Central memory CD4-positive, alpha-beta T cell (primary cell): ENCODE measurements around the gene MIS18BP1.
"Not testable (repeated sequence)": the region's sequence is repeated elsewhere in the genome, so short reads cannot be mapped to it uniquely, and the experiment has no call there.

Source experiments
- DNase-seq: peaks from one replicate; pipeline ENCODE4 v3.0.0; 2022

The MIS18BP1 gene

DNA sequence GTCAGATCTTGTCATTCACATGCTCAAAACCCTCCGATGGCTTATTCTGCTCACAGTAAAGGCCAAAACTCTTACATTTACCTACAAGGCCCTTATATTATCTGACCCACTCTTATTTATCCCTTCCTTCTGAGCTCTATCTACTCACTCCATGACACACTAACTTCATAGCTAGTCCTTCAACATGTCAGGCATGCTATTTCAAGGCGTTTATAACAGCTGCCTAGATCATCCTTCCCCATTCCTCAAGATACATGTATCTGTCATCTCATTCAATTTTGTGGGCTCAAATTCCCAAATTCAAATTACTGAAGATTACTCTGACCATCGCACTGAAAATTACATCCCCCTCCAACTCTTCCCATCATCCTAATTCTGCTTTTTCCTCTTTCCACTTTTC, 6.9 kb downstream of the MIS18BP1 start:
- no peak for DNase-seq

DNA sequence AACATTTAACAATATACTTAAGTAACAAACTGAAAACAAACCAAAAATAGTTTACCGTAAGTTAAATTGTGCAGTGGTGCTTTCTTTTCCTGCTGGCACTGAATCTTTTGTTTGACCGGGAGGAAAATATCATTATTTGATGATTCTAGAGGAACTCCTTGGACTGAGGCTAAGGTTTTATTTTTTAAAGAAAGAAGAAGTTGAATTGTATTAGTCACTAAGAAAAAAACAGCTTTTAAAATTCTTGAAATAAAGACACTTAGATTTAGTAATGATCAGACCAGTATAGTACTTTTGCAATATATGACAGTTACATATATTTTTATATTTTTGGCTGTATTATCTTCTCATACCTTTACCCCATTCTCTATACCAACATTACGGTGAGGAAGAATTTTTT, 10.3 kb downstream of the MIS18BP1 start:
- DNase-seq, result no peak

DNA sequence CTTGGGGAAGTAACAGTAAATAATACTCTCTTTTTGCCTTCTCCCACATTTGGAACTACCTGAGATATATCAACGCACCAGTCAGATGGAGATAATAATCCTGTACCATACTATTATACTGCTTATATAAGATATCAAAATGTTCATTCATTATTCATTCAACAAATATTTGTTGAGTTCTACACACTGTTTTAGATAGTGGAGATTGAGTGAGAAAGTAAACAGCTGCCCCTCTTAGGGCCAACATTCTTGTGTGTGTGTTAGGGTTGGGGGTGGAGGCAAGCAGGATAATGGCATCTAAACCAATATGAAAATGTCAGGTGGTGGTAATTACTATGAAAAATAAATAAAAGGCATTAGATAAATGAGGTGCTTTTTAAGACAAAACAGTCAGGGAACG, 14.0 kb downstream of the MIS18BP1 start:
- DNase-seq, result no peak

DNA sequence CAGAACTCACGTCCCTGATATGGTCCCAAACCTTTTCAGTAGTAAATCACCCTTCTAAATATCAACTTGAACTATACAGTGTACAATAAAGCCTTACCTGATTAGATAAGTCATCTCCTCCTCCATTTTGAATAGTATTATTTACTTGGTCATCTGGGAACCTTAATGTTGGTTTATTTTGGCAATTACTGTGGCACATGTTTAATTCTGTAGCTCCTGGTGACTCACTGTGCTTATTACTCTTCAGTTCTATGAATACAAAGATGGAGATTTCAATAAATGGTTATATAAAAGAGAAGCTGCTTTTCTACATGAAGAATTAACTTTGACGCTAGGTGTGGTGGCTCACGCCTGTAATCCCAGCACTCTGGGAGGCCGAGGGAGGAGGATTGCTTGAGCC, 25.4 kb downstream of the MIS18BP1 start:
- DNase-seq, result no peak

DNA sequence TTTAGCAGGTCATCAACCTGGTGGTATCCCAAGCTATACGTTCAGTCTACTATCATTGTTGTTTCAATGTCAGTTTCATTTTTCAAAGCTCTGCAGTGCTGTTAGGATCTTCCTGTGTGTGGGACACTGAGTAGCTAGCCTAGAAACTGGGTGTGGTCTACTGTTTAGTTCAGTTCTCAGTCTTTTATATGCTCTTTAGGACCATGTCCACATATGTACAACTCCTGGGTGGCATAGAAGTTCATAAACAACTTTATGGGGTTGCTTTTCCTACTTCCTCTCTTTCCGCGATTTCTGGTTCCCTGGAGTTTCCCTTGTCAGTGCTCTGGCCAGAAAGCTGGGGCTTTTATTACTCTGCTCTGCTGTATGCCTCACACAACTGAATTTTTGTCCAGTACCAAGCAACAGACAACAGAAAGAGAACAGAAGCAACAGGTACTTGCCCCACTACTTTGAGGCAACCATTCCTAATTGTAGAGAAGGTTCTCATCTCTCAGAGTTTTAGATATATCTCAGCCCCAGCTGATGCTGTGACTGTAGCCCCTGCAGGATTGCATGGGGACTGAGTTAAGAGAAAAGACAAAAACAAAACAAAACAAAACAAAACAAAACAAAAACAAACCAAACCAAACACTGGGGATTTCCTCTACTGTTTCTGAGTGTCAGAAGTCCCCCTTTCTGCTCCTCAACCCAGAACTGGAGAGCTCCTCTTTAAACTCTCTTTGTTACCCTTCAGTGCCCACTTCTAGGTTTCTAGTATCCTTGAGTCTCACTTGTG, 30.3 kb downstream of the MIS18BP1 start:
- DNase-seq, result no peak

DNA sequence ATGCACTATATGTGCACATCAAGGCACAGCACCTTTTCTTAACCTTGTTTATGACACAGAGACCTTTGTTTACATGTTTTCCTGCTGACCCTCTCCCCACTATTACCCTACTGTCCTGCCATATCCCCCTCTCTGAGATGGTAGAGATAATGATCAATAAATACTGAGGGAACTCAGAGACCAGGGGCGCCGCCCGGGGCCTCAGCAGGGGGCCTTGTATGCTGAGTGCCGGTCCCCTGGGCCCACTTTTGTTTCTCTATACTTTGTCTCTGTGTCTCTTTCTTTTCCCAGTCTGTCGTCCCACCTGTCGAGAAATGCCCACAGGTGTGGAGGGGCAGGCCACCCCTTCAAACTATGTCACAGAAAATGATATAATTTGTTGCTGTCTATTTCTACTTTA, 38.7 kb downstream of the MIS18BP1 start:
- DNase-seq, result not testable (repeated sequence)

DNA sequence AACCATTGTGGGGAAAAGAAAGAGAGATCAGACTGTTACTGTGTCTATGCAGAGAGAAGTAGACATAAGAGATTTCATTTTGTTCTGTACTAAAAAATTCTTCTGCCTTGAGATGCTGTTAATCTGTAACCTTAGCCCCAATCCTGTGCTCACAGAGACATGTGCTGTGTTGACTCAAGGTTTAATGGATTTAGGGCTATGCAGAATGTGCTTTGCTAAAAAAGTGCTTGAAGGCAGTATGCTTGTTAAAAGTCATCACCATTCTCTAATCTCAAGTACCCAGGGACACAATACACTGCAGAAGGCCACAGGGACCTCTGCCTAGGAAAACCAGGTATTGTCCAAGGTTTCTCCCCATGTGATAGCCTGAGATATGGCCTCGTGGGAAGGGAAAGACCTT, 39.3 kb downstream of the MIS18BP1 start:
- not testable (repeated sequence) for DNase-seq

DNA sequence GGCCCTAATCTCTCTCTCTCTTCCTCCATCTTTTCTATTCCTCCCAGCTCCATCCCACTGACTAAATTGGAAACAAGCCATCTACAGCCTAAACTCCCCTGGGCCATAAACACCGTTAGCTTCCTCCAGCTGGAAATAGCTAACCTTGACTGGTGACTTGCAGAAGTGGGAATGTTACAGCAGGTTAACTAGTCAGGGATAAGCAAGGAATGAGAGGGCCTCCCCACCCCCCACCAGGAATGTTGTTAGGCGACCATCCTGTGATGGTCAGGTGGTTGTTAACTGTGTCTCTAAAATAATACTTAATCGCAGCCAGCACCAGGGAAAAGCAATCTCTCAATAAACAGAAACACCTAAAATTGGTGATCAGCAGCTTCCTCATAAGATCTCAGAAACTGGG, 40.8 kb downstream of the MIS18BP1 start:
- DNase-seq, result no peak

DNA sequence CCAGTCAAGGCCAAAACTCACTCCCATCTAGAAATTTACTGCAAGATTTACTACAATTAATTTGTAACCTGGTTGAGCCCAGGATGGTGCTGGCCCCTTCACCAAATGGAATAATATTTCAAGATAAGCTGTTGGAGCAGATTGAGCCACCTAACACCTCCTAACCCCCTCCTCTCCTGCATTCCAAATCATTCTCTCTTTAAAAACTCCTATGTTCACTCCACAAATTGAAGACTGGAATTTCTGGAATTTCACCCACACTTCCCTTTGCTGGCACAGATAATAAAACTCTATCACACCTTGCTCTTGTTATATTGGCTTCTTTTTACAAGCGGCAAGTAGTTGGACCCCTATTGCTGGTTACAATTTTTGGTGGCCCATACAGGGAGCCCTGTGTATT, 41.7 kb downstream of the MIS18BP1 start:
- no peak for DNase-seq

DNA sequence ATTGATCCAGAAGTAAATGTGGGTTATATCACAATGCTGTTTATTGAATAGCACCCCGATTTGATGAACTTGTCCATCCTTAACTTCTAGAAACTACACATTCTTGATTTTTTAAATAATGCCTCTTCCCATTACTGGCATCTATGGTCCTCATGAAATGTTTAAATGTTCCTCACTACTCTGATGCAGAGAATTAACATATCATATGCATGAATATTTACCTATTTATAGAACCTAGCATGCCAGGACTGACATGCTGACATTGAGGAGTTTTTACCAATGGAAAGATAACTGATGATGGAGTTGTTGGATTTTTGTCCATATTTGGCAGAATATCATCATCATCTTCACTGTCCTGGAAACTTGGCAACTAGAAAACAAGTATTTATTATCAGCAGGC, 42.8 kb downstream of the MIS18BP1 start:
- no peak for DNase-seq

DNA sequence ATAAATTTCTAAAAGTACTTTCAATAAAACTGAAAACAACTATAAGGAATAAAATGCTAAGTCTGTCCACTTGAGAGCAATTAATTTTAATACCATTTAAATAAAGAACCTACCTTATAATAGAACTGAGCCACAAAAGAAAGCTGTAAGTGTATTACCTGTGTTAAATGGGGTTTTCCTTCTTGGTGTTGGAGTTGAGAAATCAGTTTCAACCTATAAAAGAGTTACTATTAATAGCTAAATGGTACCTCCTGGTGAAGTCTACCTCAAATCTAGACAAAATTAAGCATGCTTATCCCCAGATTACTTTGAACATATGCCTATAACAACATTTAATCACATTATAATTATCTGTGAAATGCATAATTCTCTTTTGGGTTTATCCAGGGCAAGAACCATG, 48.8 kb downstream of the MIS18BP1 start:
- no peak for DNase-seq

DNA sequence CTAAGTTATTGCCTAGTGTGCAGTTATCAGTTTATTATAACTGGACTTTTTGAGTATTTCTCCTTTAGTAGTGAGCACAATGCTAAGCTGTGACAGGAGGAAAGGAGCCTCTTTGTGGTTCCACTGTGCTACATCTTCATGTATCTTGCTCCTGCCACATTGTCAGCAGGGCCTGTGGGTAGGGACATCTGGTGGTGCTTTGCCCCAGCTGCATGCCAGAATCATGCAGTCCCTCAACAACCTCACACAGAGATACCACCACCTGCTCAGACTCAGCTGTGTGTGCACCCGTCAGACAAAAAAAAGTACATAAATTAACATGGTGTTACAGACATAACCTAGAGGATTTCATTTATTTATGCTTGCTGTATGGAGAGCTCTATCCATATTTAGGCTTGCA, 51.1 kb downstream of the MIS18BP1 start:
- DNase-seq, result no peak

DNA sequence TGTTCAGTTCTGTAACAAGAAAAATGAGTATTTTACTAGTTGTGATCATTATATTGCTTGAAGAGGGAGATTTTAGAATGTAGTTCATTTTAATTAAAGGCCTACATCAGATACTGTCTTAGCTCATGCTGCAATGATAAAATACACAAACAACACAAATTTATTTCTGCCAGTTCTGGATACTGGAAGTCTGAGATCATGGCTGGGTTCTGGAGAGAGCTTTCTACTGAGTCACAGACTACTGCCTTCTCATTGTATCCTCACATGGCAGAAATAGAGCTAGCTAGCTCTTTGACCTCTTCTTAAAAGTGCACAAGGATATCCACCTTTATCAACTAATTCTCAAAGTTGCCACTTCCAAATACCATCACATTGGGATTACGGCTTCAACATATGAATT, 53.8 kb downstream of the MIS18BP1 start:
- no peak for DNase-seq

DNA sequence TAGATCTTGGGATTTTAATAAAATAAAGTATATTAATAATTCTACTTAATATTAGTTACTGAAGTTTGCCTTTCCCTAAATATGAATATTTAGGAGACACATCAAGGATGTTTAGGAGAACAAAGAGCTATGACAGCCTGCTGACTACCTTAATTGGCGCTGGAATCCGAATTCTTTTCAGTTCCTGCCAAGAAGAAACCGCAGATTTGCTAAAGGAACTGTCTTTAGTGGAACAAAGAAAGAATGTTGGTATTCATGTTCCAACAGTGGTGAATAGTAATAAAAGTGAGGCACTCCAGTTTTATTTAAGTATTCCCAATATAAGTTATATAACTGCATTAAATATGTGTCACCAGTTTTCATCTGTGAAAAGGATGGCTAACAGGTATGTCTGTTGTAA, 54.5 kb downstream of the MIS18BP1 start:
- DNase-seq, result no peak

DNA sequence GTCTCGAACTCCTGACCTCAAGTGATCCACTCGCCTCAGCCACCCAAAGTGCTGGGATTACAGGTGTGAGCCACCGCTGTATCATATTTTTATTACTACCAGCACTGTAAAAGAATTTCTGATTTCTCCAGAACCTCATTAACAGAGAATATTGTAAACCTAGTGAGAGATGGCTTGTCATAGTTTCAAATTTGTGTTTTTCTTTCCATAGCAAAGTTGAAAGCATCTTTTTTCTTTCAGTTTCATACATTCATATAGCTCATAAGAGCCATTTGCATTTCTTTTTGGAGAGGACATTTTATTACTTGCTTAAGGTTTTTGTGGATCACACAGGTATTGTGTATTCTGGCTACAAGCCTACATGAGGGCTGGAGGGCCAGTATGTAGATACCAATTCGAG, 58.0 kb downstream of the MIS18BP1 start:
- DNase-seq, result no peak

DNA sequence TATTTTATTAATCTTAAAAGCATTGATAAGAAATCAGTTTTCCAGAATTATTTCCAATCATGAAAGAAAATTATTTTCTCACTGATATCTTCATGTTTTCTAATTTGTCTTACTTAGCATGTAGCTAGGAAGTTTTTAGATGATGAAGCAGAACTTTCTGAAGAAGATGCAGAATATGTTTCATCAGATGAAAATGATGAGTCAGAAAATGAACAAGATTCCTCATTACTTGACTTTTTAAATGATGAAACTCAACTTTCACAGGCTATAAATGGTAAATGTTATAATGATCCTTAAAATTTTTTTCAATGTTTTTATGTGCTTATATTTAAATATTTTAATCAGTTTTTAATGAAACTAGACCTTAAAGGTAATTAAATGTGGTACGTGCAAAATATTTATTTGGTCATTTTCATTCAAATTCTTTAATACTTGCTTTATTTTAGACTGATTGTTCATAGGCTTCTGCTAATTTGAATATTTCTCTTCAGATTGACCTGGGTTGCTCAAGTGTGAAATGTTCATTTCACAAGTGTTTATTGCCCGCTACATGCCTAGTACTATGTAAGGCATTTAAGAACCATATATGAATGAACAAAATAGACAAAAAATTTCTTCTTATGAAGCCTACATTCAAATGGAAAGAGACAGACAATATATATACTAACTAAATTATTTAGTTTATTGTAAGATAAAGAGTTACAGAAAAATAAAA, 67.7 kb downstream of the MIS18BP1 start:
- no peak for DNase-seq

DNA sequence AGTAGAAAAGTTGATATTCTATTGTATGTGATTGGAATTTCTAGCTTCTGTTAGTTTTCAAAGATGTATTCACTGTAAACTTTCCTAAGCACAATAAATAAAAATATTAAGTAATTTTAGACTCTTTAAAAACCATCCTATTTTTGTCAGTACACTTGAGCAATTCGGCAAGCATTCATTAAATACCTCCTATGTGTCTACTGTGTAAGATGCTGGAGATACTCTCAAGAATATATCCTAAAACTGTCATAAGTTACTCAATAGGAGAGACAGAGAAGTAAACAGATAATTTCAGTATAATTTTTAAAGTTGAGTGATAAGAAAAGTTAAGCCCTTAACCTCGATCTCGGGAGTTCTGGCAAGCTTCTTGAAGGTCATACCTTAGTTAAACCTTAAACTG, 71.2 kb downstream of the MIS18BP1 start:
- DNase-seq, result no peak

DNA sequence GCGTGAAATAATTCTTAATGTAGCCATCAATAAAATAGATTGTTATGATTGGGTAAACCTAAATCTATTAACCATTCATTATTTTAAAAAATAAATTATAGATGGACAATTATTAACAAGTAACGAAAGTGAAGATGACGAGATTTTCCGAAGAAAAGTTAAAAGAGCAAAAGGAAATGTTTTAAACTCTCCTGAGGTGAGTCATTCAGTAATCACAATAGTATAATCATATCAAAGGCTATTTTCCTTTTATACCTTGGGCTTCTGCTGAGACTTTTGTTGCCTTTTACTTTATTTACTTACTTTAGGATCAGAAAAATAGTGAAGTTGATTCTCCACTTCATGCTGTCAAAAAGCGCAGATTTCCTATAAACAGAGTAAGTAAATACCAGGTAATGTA, 71.7 kb downstream of the MIS18BP1 start:
- no peak for DNase-seq

DNA sequence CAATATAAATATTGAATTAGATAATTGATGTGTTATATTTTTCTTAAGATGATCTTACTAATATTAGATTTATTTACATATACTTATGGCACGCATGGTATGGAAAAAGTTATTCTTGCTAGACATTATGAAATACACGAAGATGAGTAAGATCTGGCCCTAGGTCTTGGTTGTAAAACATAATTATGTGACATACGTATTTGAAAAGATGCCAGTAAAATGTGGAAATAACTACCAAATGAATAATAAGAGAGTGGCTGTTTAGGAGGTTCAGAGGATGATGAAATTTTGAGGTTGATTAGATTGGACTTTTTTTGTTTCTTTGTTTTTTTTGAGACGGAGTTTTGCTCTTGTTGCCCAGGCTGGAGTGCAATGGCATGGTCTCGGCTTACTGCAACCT, 75.9 kb downstream of the MIS18BP1 start:
- no peak for DNase-seq

DNA sequence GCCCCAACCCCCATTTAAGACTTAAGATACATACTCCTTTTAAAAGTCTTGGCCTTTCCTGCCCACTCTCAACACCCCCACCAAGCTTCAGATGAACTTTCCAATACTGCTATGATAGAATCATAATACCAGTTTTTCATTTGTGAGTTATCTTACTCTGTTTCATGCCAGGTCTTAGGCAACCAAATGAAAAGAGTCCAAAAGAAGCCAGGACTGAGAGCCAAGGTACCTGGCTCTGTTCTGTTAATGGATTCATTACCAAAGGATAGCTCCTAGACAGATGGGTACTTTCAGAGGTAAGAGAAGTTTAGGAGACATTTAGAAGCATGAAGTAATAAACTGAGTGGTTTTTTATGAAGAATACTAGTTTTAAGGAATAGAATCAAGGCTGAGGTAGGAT, 83.1 kb downstream of the MIS18BP1 start:
- DNase-seq, result no peak

DNA sequence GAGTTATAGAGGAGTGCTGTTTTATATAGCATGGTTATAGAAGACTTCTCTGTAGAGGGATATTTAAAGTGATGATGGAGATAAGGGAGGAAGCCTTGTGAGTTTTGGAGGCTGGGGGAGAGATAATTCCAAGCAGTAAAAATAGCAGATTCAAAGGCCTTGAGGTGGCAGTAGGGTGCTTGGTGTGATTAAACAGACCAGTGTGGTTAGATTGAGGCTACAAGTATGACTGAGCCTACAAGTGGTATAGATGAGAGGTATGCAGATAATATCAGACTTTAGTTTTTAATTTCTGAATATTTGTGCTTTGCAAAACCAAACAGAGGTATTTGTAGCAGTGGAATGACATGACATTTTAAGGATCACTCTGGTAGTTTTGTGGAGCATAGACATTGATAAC, 96.9 kb downstream of the MIS18BP1 start:
- DNase-seq, result no peak
